HepG2 (cell line): ENCODE measurements around the gene PLPPR2. TPM values are rescaled to one million over a fixed set of nuclear protein-coding genes. Genes with fewer than 3 reads are reported as not detected.

Experiments used
- ATAC-seq: fragments of 200-7000 bp; cut with Tn5 transposase; 3 replicates; pipeline ENCODE4 v1.9.1; 2020; ENCODE audit warnings: mild to moderate bottlenecking, moderate library complexity
- BruUV-seq: library from RNA; stranded (reverse); fragments of 400-500 nt; replicated peaks from 2 replicates; lab custom pipeline; 2021; lab: Mats Ljungman, UMichigan
- CTCF ChIA-PET: fragments of 300-600 bp; formaldehyde crosslinking; extraction: SDS; loops from one replicate; lab custom pipeline; 2021; ENCODE audit warnings: low total read pairs, inconsistent platforms, low intra/inter-chr PET ratio; lab: Yijun Ruan, JAX
- POLR2A ChIA-PET: fragments of 350-600 bp; sonication (Branson Sonifier 250); formaldehyde crosslinking; loops from one replicate; lab custom pipeline; 2020; ENCODE audit warnings: antibody characterized with exemption, inconsistent platforms; lab: Yijun Ruan, JAX
- DNase-seq: peaks from one replicate; pipeline ENCODE4 v3.0.0-alpha.2; 2015; ENCODE audit warnings: low spot score
- FAIRE-seq: peaks from 3 replicates; lab custom pipeline; 2011; peaks lifted over from hg19 to GRCh38; lab: Jason Lieb, UNC
- H2AFZ ChIP-seq: one replicate; pipeline ENCODE4 v1.6.1; 2011; ENCODE audit warnings: low read length, inconsistent platforms
- H3K27ac ChIP-seq: fragments of 300-600 bp; 3 replicates; pipeline ENCODE4 v1.8.0; 2011; ENCODE audit warnings: mixed run types, mild to moderate bottlenecking, mixed read lengths, low read length, inconsistent platforms; ENCODE audit not compliant: insufficient read depth; ENCODE audit errors: extremely low read length
- H3K27me3 ChIP-seq, 2 experiments: fragments of 200-600 bp in 1 of 2; 2 replicates in 1 of 2; 3 replicates in 1 of 2; pipeline versions ENCODE4 v1.6.0 to v1.8.0; 2011; ENCODE audit warnings: low read length in 2 of 2, mild to moderate bottlenecking in 2 of 2, moderate library complexity in 2 of 2, inconsistent platforms in 1 of 2; ENCODE audit not compliant: insufficient read depth in 2 of 2, control insufficient read depth in 1 of 2
- H3K36me3 ChIP-seq, 2 experiments: fragments of 200-600 bp in 1 of 2; replicated peaks in 1 of 2; 2 replicates in 1 of 2; 3 replicates in 1 of 2; pipeline versions ENCODE4 v1.5.1 to v1.8.0; 2011; ENCODE audit warnings: low read length in 2 of 2, inconsistent platforms in 1 of 2; ENCODE audit not compliant: insufficient read depth in 2 of 2, control insufficient read depth in 1 of 2
- H3K4me1 ChIP-seq: 2 replicates; pipeline ENCODE4 v1.5.1; 2012; ENCODE audit warnings: low read length, inconsistent platforms; ENCODE audit not compliant: insufficient read depth
- H3K4me2 ChIP-seq: 2 replicates; pipeline ENCODE4 v1.6.0; 2011; ENCODE audit warnings: low read depth, low read length, inconsistent platforms
- H3K4me3 ChIP-seq, 3 experiments: fragments of 200-600 bp in 1 of 3; sonication (generic), shearing (Covaris generic) in 1 of 3; replicated peaks in 1 of 3; 2 replicates each; pipeline ENCODE4 v1.5.1; 2011 to 2016; ENCODE audit warnings: low read length in 3 of 3, inconsistent platforms in 2 of 3, low read depth in 2 of 3, mild to moderate bottlenecking in 2 of 3, control low read depth in 1 of 3, mixed read lengths in 1 of 3; ENCODE audit not compliant: insufficient read depth in 1 of 3
- H3K79me2 ChIP-seq: one replicate; pipeline ENCODE4 v1.6.1; 2011; ENCODE audit warnings: low read length, inconsistent platforms; ENCODE audit not compliant: insufficient read depth
- H3K9ac ChIP-seq: 2 replicates; pipeline ENCODE4 v1.6.0; 2011; ENCODE audit warnings: mild to moderate bottlenecking, low read depth, low read length, inconsistent platforms; ENCODE audit not compliant: insufficient read depth
- H3K9me3 ChIP-seq: 2 replicates; pipeline ENCODE4 v1.5.1; 2012; ENCODE audit warnings: mild to moderate bottlenecking, low read length
- H4K20me1 ChIP-seq: 2 replicates; pipeline ENCODE4 v1.6.0; 2011; ENCODE audit warnings: inconsistent platforms, mild to moderate bottlenecking, low read length, moderate library complexity; ENCODE audit not compliant: insufficient read depth
- AKAP8 ChIP-seq: sonication (generic); formaldehyde crosslinking; IDR thresholded peaks from 2 replicates; pipeline ENCODE4 v1.5.1; 2020; ENCODE audit warnings: mild to moderate bottlenecking, missing genetic modification reagents
- HNF4G ChIP-seq, 2 experiments: sonication (generic) in 1 of 2; formaldehyde crosslinking in 1 of 2; IDR thresholded peaks; 2 replicates each; pipeline versions ENCODE4 v1.4.0 to v1.6.1; 2011 to 2020; ENCODE audit warnings: borderline replicate concordance in 2 of 2, low read depth in 2 of 2, mild to moderate bottlenecking in 2 of 2, low read length in 1 of 2, missing genetic modification reagents in 1 of 2, moderate library complexity in 1 of 2
- HOXA5 ChIP-seq: sonication (generic); formaldehyde crosslinking; IDR thresholded peaks from 2 replicates; pipeline ENCODE4 v1.4.0; 2020; ENCODE audit warnings: missing genetic modification reagents
- JDP2 ChIP-seq: sonication (generic); formaldehyde crosslinking; IDR thresholded peaks from 2 replicates; pipeline ENCODE4 v1.8.1; 2022; ENCODE audit warnings: missing genetic modification reagents, borderline replicate concordance
- KDM6A ChIP-seq: IDR thresholded peaks from 2 replicates; pipeline ENCODE4 v1.6.1; 2016; ENCODE audit warnings: low read depth
- NCOA2 ChIP-seq: sonication (generic); formaldehyde crosslinking; IDR thresholded peaks from 2 replicates; pipeline ENCODE4 v1.8.0; 2022; ENCODE audit warnings: inconsistent platforms
- PAXIP1 ChIP-seq: sonication (generic); formaldehyde crosslinking; conservative IDR thresholded peaks from 2 replicates; pipeline ENCODE4 v1.4.0; 2020; ENCODE audit warnings: mild to moderate bottlenecking, missing genetic modification reagents, moderate library complexity
- RARA ChIP-seq: IDR thresholded peaks from 2 replicates; pipeline ENCODE4 v1.6.1; 2016; ENCODE audit warnings: missing genetic modification reagents, missing compliant biosample characterization
- SKI ChIP-seq: fragments of 450-650 bp; IDR thresholded peaks from one replicate; pipeline ENCODE4 v1.6.1; 2018; ENCODE audit warnings: mild to moderate bottlenecking; ENCODE audit not compliant: partially characterized antibody
- U2AF1 ChIP-seq: fragments of 200-400 bp; formaldehyde crosslinking; optimal IDR thresholded peaks from 2 replicates; pipeline ENCODE3; 2017; ENCODE audit warnings: mild to moderate bottlenecking, low read depth, low read length
- ZBTB7A ChIP-seq: sonication (generic); formaldehyde crosslinking; IDR thresholded peaks from 2 replicates; pipeline ENCODE4 v1.8.0; 2022; ENCODE audit warnings: mild to moderate bottlenecking, missing genetic modification reagents
- ZNF609 ChIP-seq: sonication (generic); formaldehyde crosslinking; IDR thresholded peaks from 2 replicates; pipeline ENCODE4 v1.4.0; 2020; ENCODE audit warnings: mild to moderate bottlenecking, missing genetic modification reagents, borderline replicate concordance
- ZSCAN20 ChIP-seq: sonication (generic); formaldehyde crosslinking; IDR thresholded peaks from 2 replicates; pipeline ENCODE4 v1.4.0; 2020; ENCODE audit warnings: missing genetic modification reagents, mild to moderate bottlenecking, borderline replicate concordance
- WGBS: methylation state at CpG from one replicate; pipeline ENCODE4 v1.1.6; 2017; ENCODE audit warnings: low lambda C conversion rate; 5-methylcytosine and 5-hydroxymethylcytosine counted together
- in situ Hi-C: cut with HindIII; loops from 2 replicates; pipeline ENCODE4 v1.10.0; 2017; ENCODE audit warnings: low pct_unique_long_range_greater_than_20kb; ENCODE audit not compliant: extremely low pct_ligation_motif_present
- intact Hi-C: fragments of 100-400 bp; cut with micrococcal nuclease; formaldehyde crosslinking; loops from one replicate; pipeline ENCODE4 v1.10.0; 2022; ENCODE audit not compliant: unreplicated experiment
- polyA plus RNA-seq, 8 experiments: library from polyadenylated mRNA; depleted of rRNA in 3 of 8; stranded (reverse) in 7 of 8; unstranded in 1 of 8; fragments of >200 nt; fragmentation: Illumina TruSeq in 4 of 8; extraction: Trizol in 4 of 8; gene quantifications; 2 replicates each; pipeline versions ENCODE4 v1.2.1 to v1.2.3, GENCODE V29; 2011 to 2016; ENCODE audit warnings: low read depth in 4 of 8, missing spikeins in 1 of 8, mixed read lengths in 1 of 8; ENCODE audit not compliant: insufficient read depth in 1 of 8
- total RNA-seq, 5 experiments: library from RNA; depleted of rRNA; stranded (reverse); fragments of >200 nt; fragmentation: Illumina TruSeq; extraction: Trizol; gene quantifications; 2 replicates each; pipeline ENCODE4 v1.2.3, GENCODE V29; 2016; ENCODE audit warnings: low read depth in 1 of 5

The PLPPR2 gene
- total and polyA plus RNA-seq, 2 of the 13 experiments (the other 11 are each of a cell fraction or from before 2014, with no cell fraction given): 1.5 to 2.1 TPM

- no peak for TF ChIP-seq ZNF609
- TF ChIP-seq JDP2 (CRISPR knock-in tag): no peak
Measured at GRCh38 chr19:11337080-11337479, 18.2 kb upstream of the PLPPR2 start (continued).

- Histone ChIP-seq H4K20me1 (no peaks in the 10 kb centered on the region), H3K4me1 (peaks cover 22% of the 10 kb centered on the region), H3K27ac (no peak overlapping the region), H3K36me3 (peaks cover 0 to 2% of the 10 kb centered on the region in 2 experiments; a peak in 1 of 5 replicates), H3K79me2 (no peaks in the 10 kb centered on the region), H3K4me3 (peak overlapping the region in 2 of 3 experiments; percentile 67 to 81; a peak in 3 of 6 replicates), H3K9me3 (no peaks in the 10 kb centered on the region), H2AFZ (no peak overlapping the region), H3K4me2 (peak overlapping the region; percentile 97), H3K27me3 (no peaks in the 10 kb centered on the region), H3K9ac (peak overlapping the region; percentile 61; the same call in 1 of the 2 replicates)
- intact Hi-C loops: no loop called here
- ATAC-seq (peak; percentile 8; the same call in 1 of the 3 replicates), FAIRE-seq (no peak), DNase-seq (no peak)
- no TSS peak for BruUV-seq
- in situ Hi-C loops: no loop called here
- WGBS: 23% methylated on average over 5 of the region's 7 CpGs
- ChIA-PET CTCF (no interaction called here), POLR2A (interaction anchor here (1.3 to 2.7 kb wide), 2 partner anchors 8 to 37 kb away, joined by 4 to 17 read pairs; partner anchors contain the start of genes CCDC159, SWSAP1 and TMEM205)
- TF ChIP-seq U2AF1 (no peak), RARA (CRISPR knock-in tag) (0 out of 2 replicates have a peak, but pooled peaks have one; percentile 9), NCOA2 (no peak), ZBTB7A (CRISPR knock-in tag) (peak; percentile 76; the same call in 1 of the 2 replicates), KDM6A (CRISPR knock-in tag) (no peak), AKAP8 (CRISPR knock-in tag) (no peak), ZSCAN20 (CRISPR knock-in tag) (no peak), HNF4G (IDR thresholded peaks at IDR 0.05; ENCODE audit: borderline replicate concordance, low read depth, low read length) (peak; percentile 31; the same call in 1 of the 2 replicates), HNF4G (CRISPR knock-in tag; IDR thresholded peaks at IDR 0.05; ENCODE audit: borderline replicate concordance, low read depth) (no peak), HOXA5 (CRISPR knock-in tag) (no peak), PAXIP1 (0 out of 2 replicates have a peak, but pooled peaks have one; percentile 24), SKI (no peak)
Measured at GRCh38 chr19:11338121-11338520, 17.1 kb upstream of the PLPPR2 start.
